HepG2 (cell line): ENCODE measurements around the gene FIZ1. TPM values are rescaled to one million over a fixed set of nuclear protein-coding genes. Genes with fewer than 3 reads are reported as not detected.

Experiments used
- ATAC-seq: fragments of 200-7000 bp; cut with Tn5 transposase; 3 replicates; pipeline ENCODE4 v1.9.1; 2020; ENCODE audit warnings: mild to moderate bottlenecking, moderate library complexity
- BruUV-seq: library from RNA; stranded (reverse); fragments of 400-500 nt; replicated peaks from 2 replicates; lab custom pipeline; 2021; lab: Mats Ljungman, UMichigan
- CTCF ChIA-PET: fragments of 300-600 bp; formaldehyde crosslinking; extraction: SDS; loops from one replicate; lab custom pipeline; 2021; ENCODE audit warnings: low total read pairs, inconsistent platforms, low intra/inter-chr PET ratio; lab: Yijun Ruan, JAX
- POLR2A ChIA-PET: fragments of 350-600 bp; sonication (Branson Sonifier 250); formaldehyde crosslinking; loops from one replicate; lab custom pipeline; 2020; ENCODE audit warnings: antibody characterized with exemption, inconsistent platforms; lab: Yijun Ruan, JAX
- DNase-seq: peaks from one replicate; pipeline ENCODE4 v3.0.0-alpha.2; 2015; ENCODE audit warnings: low spot score
- FAIRE-seq: peaks from 3 replicates; lab custom pipeline; 2011; peaks lifted over from hg19 to GRCh38; lab: Jason Lieb, UNC
- H2AFZ ChIP-seq: one replicate; pipeline ENCODE4 v1.6.1; 2011; ENCODE audit warnings: low read length, inconsistent platforms
- H3K27ac ChIP-seq: fragments of 300-600 bp; 3 replicates; pipeline ENCODE4 v1.8.0; 2011; ENCODE audit warnings: mixed run types, mild to moderate bottlenecking, mixed read lengths, low read length, inconsistent platforms; ENCODE audit not compliant: insufficient read depth; ENCODE audit errors: extremely low read length
- H3K27me3 ChIP-seq, 2 experiments: fragments of 200-600 bp in 1 of 2; 2 replicates in 1 of 2; 3 replicates in 1 of 2; pipeline versions ENCODE4 v1.6.0 to v1.8.0; 2011; ENCODE audit warnings: low read length in 2 of 2, mild to moderate bottlenecking in 2 of 2, moderate library complexity in 2 of 2, inconsistent platforms in 1 of 2; ENCODE audit not compliant: insufficient read depth in 2 of 2, control insufficient read depth in 1 of 2
- H3K36me3 ChIP-seq, 2 experiments: fragments of 200-600 bp in 1 of 2; replicated peaks in 1 of 2; 2 replicates in 1 of 2; 3 replicates in 1 of 2; pipeline versions ENCODE4 v1.5.1 to v1.8.0; 2011; ENCODE audit warnings: low read length in 2 of 2, inconsistent platforms in 1 of 2; ENCODE audit not compliant: insufficient read depth in 2 of 2, control insufficient read depth in 1 of 2
- H3K4me1 ChIP-seq: 2 replicates; pipeline ENCODE4 v1.5.1; 2012; ENCODE audit warnings: low read length, inconsistent platforms; ENCODE audit not compliant: insufficient read depth
- H3K4me2 ChIP-seq: 2 replicates; pipeline ENCODE4 v1.6.0; 2011; ENCODE audit warnings: low read depth, low read length, inconsistent platforms
- H3K4me3 ChIP-seq, 3 experiments: fragments of 200-600 bp in 1 of 3; sonication (generic), shearing (Covaris generic) in 1 of 3; replicated peaks in 1 of 3; 2 replicates each; pipeline ENCODE4 v1.5.1; 2011 to 2016; ENCODE audit warnings: low read length in 3 of 3, inconsistent platforms in 2 of 3, low read depth in 2 of 3, mild to moderate bottlenecking in 2 of 3, control low read depth in 1 of 3, mixed read lengths in 1 of 3; ENCODE audit not compliant: insufficient read depth in 1 of 3
- H3K79me2 ChIP-seq: one replicate; pipeline ENCODE4 v1.6.1; 2011; ENCODE audit warnings: low read length, inconsistent platforms; ENCODE audit not compliant: insufficient read depth
- H3K9ac ChIP-seq: 2 replicates; pipeline ENCODE4 v1.6.0; 2011; ENCODE audit warnings: mild to moderate bottlenecking, low read depth, low read length, inconsistent platforms; ENCODE audit not compliant: insufficient read depth
- H3K9me3 ChIP-seq: 2 replicates; pipeline ENCODE4 v1.5.1; 2012; ENCODE audit warnings: mild to moderate bottlenecking, low read length
- H4K20me1 ChIP-seq: 2 replicates; pipeline ENCODE4 v1.6.0; 2011; ENCODE audit warnings: inconsistent platforms, mild to moderate bottlenecking, low read length, moderate library complexity; ENCODE audit not compliant: insufficient read depth
- GPN1 ChIP-seq: sonication (generic); formaldehyde crosslinking; IDR thresholded peaks from 2 replicates; pipeline ENCODE4 v1.5.1; 2020; ENCODE audit warnings: missing genetic modification reagents, borderline replicate concordance
- HNRNPUL1 ChIP-seq: fragments of 200-400 bp; formaldehyde crosslinking; IDR thresholded peaks from 2 replicates; pipeline ENCODE4 v1.6.1; 2017; ENCODE audit warnings: low read depth, mild to moderate bottlenecking, low read length, moderate library complexity
- IRF2 ChIP-seq: IDR thresholded peaks from 2 replicates; pipeline ENCODE4 v1.6.1; 2018; ENCODE audit warnings: missing genetic modification reagents, missing compliant biosample characterization
- NFKB2 ChIP-seq: sonication (generic); formaldehyde crosslinking; IDR thresholded peaks from 2 replicates; pipeline ENCODE4 v1.4.0; 2020; ENCODE audit warnings: missing genetic modification reagents, borderline replicate concordance
- UBTF ChIP-seq: sonication (generic); formaldehyde crosslinking; IDR thresholded peaks from 2 replicates; pipeline ENCODE4 v1.4.0; 2020; ENCODE audit warnings: mild to moderate bottlenecking, missing genetic modification reagents
- ZBTB25 ChIP-seq: IDR thresholded peaks from 2 replicates; pipeline ENCODE4 v1.6.1; 2018; ENCODE audit warnings: missing genetic modification reagents
- ZNF337 ChIP-seq: sonication (generic); formaldehyde crosslinking; IDR thresholded peaks from 2 replicates; pipeline ENCODE4 v1.5.1; 2020; ENCODE audit warnings: missing genetic modification reagents, low read depth, mild to moderate bottlenecking, borderline replicate concordance
- ZNF543 ChIP-seq: sonication (generic); formaldehyde crosslinking; IDR thresholded peaks from 2 replicates; pipeline ENCODE4 v1.4.0; 2020; ENCODE audit warnings: mild to moderate bottlenecking, missing genetic modification reagents
- WGBS: methylation state at CpG from one replicate; pipeline ENCODE4 v1.1.6; 2017; ENCODE audit warnings: low lambda C conversion rate; 5-methylcytosine and 5-hydroxymethylcytosine counted together
- in situ Hi-C: cut with HindIII; loops from 2 replicates; pipeline ENCODE4 v1.10.0; 2017; ENCODE audit warnings: low pct_unique_long_range_greater_than_20kb; ENCODE audit not compliant: extremely low pct_ligation_motif_present
- intact Hi-C: fragments of 100-400 bp; cut with micrococcal nuclease; formaldehyde crosslinking; loops from one replicate; pipeline ENCODE4 v1.10.0; 2022; ENCODE audit not compliant: unreplicated experiment
- polyA plus RNA-seq, 8 experiments: library from polyadenylated mRNA; depleted of rRNA in 3 of 8; stranded (reverse) in 7 of 8; unstranded in 1 of 8; fragments of >200 nt; fragmentation: Illumina TruSeq in 4 of 8; extraction: Trizol in 4 of 8; gene quantifications; 2 replicates each; pipeline versions ENCODE4 v1.2.1 to v1.2.3, GENCODE V29; 2011 to 2016; ENCODE audit warnings: low read depth in 4 of 8, missing spikeins in 1 of 8, mixed read lengths in 1 of 8; ENCODE audit not compliant: insufficient read depth in 1 of 8
- total RNA-seq, 5 experiments: library from RNA; depleted of rRNA; stranded (reverse); fragments of >200 nt; fragmentation: Illumina TruSeq; extraction: Trizol; gene quantifications; 2 replicates each; pipeline ENCODE4 v1.2.3, GENCODE V29; 2016; ENCODE audit warnings: low read depth in 1 of 5
- TF ChIP-seq, protein P1 (sequence below): sonication (generic); formaldehyde crosslinking; IDR thresholded peaks from 2 replicates; pipeline ENCODE4 v1.8.1; 2023; ENCODE audit warnings: missing genetic modification reagents, mild to moderate bottlenecking, borderline replicate concordance

The FIZ1 gene
- total and polyA plus RNA-seq, 2 of the 13 experiments (the other 11 are each of a cell fraction or from before 2014, with no cell fraction given), result 3.6 to 5.9 TPM

- Histone ChIP-seq H3K36me3 (no peaks in the 10 kb centered on the region), H2AFZ (no peak overlapping the region), H4K20me1 (no peaks in the 10 kb centered on the region), H3K9ac (peak overlapping the region; percentile 99), H3K4me2 (peak overlapping the region; percentile 98), H3K79me2 (peaks cover 23% of the 10 kb centered on the region), H3K27me3 (no peaks in the 10 kb centered on the region; a peak in 1 of 5 replicates), H3K4me3 (peak overlapping the region; percentile 93 to 100 (median 94)), H3K27ac (peak overlapping the region; percentile 86), H3K9me3 (no peaks in the 10 kb centered on the region), H3K4me1 (peaks cover 54% of the 10 kb centered on the region)
- in situ Hi-C loops (no loop called here), intact Hi-C loops (loop anchor here (1.0 to 10.0 kb wide), 2 partner anchors 51 to 116 kb away; partner anchors contain the start of gene ZNF579)
- BruUV-seq, result TSS peak; percentile 68
- TF ChIP-seq UBTF (0 out of 2 replicates have a peak, but pooled peaks have one; percentile 13), GPN1 (CRISPR knock-in tag) (no peak), ZNF543 (CRISPR knock-in tag) (peak; percentile 4; the same call in 1 of the 2 replicates), HNRNPUL1 (no peak), NFKB2 (CRISPR knock-in tag) (0 out of 2 replicates have a peak, but pooled peaks have one; percentile 9), IRF2 (CRISPR knock-in tag) (no peak), ZNF337 (CRISPR knock-in tag) (0 out of 2 replicates have a peak, but pooled peaks have one; percentile 8), ZBTB25 (CRISPR knock-in tag) (no peak)
- TF ChIP-seq, protein P1, sequence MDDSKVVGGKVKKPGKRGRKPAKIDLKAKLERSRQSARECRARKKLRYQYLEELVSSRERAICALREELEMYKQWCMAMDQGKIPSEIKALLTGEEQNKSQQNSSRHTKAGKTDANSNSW, result 0 out of 2 replicates have a peak, but pooled peaks have one; percentile 6
- 0% methylated on average over 9 of the region's 9 CpGs for WGBS
- DNase-seq (no peak), FAIRE-seq (no peak), ATAC-seq (no peak)
- ChIA-PET CTCF (interaction anchor here (1.2 kb wide), 1 partner anchor 19 kb away, joined by 4 read pairs; no protein-coding TSS in a partner anchor), POLR2A (interaction anchor here (0.6 to 3.3 kb wide), 5 partner anchors 11 to 36 kb away, joined by 3 to 15 read pairs (median 4); partner anchors contain the start of genes FIZ1, U2AF2, ZNF784 and ZNF865)
Observed at GRCh38 chr19:55635334-55635717, 36.0 kb upstream of the FIZ1 start.
